GM18520 (cell line): ENCODE data around the gene ERG28.
"Not testable (repeated sequence)": the region's sequence is repeated elsewhere in the genome, so short reads cannot be mapped to it uniquely, and the experiment has no call there.

Experiments
- ATAC-seq: cut with Tn5 transposase; IDR thresholded peaks from one replicate; pipeline ENCODE4 v1.9.1; 2021; ENCODE audit not compliant: unreplicated experiment

ERG28 gene

DNA sequence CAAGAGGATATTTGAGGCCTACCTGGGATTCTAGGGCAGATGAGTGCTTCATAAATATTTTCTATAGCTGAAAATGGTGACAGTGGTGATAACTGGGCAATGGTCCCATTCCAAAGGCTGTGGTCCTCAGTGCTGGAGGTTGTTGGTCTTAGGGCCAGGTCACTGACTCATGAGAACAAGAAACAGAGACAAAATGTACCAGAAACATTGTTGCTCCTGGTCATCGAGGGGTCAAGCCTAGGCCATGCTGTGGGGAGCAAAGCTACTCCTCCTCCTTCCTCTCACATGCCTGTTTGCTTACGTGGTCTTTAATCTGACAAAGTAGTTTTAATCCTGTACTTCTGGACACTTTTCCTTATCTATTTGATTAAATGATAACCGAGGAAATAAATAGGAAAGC, 33.8 kb downstream of the ERG28 start:
- no peak for ATAC-seq

DNA sequence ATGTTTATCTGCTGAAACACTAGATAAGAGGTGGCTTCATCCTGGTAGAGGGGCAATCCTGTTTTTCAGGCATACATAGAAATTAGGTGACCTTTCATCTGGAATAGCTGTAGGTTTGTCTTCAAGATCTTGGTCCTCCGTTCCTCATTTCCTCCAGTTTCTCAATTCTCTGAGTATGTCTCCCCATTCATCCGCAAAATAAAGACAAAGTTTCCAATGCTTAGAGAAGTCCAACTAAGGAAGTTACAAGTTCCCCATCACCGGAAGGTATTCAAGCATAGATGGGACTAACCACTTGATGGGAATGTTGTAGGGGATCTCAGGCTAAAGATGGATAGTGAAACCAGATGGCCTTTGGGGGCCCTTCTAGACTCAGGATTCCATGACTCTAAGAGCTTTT, 34.3 kb downstream of the ERG28 start:
- no peak for ATAC-seq

DNA sequence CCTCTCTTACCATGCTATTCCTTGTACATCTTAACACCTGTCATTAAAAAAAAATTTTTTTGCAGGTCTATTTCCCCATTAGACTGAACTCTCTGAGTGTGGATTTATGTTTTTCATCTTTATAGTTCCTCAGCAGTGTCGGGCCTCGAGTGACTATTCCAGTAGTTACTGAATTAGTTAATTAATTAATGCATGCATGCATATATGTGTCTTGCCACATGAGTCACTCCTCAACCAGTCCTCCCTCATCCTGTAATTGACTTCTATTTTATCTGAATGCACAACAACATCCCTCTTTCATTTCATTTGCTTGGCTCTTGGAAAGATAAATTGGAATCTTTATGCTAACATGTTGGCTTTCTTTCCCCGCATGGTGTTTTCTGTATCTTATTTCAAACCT, 35.6 kb downstream of the ERG28 start:
- no peak for ATAC-seq

DNA sequence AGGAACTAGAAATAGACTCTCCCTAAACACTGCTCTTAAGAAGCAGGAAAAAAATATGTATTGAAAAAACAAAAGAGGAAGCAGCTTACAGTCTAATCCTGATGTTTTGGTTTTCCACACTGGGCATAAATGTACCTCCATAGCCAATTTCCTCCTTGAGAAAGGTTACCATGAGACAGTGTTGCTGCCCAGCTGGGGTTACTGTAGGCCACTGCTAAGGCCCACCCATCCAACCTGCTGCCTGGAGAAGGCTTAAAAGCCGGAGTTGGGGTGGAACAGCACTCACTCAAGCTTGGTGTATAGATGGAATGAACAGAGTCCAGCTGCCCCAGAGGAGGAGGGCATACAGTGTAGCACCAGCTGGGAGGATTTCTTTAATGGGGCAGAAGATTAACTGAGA, 41.1 kb downstream of the ERG28 start:
- no peak for ATAC-seq

DNA sequence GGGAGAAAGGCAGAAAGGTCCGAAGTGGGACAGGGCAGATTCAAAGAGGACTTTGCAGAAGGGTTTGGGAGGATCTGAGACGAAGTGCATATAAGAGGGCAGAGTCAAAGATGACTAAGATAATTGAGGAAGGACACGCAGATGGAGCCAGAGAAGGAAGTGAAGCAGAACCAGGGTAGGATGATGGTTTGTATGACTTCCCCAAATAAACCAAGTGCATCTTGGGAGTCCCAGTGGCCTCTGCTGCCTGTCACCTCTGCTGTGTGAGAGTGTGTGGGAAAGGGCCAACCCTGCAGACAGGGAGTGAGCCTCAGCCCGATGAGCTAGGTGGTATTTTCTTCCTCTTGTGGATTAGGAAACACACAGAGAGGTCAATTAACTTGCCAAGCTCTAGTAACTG, 45.5 kb downstream of the ERG28 start:
- ATAC-seq: no peak

DNA sequence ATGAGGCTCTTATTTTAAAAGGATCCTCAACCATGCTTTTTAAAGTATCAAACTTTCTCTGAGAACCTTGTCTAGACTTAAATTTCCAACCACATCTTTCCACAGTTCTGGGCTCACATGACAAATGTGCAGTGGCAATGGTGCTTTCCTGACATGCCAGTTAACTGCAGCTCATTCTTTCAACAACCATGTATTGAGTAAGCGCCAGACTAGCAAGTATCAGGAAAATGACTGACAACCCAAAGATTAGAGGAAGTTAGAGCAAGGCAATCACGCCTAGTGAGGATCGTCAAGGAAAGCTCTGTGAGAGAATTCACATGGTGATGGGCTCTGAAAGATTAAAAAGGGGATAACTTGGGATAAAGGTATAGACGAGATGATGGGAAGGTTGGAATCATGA, 46.5 kb downstream of the ERG28 start:
- ATAC-seq: no peak

DNA sequence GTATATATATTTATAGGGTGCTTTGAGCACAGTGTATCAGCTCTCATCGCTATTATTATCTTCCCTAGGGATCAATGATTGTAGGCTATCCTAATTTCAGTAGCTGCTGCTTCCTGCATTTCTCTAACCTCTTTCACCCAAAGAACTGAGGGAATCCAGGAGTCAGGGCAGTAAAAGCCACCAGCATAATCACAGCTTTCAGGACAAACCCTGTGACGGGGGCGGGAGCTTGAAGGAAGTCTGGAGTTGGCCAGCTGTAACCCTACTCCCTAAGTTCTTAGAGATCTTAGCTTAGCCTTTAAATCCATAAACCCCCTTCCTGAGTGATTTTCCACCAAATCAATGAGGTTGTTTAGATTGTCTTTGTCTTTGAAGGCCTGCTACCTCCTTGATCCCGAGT, 48.5 kb downstream of the ERG28 start:
- no peak for ATAC-seq

DNA sequence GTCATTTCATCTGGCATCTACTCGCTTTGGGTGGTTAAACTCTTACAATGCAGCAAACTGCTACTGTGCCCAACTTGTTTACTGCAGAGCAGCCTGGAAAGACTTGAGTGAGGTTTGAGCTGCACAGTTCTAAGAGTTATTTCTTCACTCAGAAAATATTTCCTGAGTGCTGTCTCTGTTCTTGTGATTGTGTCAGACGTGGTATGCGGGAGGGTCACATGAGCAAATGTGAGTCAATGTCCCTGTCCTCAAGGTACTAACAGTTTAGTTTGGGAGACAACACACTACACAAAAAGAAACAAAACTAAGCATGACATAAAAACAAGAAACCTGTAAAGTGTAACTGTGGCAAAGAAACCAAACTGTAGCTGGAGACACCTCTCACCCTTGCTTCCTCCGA, 49.8 kb downstream of the ERG28 start:
- ATAC-seq: no peak

DNA sequence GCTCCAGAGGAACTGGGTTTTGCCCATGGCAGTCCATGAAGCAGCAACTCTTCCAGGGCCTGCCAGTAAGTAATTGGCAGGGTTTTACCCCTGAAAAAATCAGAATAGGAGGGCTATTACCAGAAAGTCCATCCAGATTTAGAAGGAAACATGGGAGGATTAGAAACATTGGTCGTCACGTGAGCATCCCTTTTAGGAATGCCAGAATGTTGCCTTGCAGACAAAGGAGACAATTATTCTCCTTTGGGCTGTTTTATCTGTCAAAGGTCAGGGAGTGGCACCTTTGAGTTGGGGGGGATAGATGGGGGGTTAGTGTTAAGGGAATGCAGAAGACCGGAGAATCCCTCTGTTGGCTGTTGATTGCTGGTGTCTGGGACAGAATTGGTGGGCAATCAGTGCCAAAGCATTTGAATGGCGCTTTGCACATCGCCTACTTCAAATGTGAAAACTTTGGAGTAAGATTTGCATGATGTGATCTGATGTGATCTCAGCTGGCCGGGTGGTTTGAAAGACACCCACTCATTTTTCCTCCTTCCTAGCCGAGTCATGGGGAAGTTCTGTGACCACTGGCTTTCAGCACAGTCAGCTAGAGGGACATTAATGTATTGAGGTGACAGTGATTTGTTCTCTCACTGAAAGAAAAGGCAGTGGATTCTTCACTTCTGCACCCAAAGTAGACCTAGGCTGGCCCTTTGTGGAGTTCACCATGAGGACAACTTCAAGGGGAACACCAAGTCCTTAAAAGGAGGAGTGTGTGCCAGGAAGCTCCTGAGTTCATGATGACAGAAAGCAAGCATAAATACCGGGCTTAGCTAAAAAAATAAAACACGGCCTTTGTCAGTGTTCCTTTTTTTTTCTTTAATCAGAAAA, 50.8 kb downstream of the ERG28 start:
- ATAC-seq: no peak

DNA sequence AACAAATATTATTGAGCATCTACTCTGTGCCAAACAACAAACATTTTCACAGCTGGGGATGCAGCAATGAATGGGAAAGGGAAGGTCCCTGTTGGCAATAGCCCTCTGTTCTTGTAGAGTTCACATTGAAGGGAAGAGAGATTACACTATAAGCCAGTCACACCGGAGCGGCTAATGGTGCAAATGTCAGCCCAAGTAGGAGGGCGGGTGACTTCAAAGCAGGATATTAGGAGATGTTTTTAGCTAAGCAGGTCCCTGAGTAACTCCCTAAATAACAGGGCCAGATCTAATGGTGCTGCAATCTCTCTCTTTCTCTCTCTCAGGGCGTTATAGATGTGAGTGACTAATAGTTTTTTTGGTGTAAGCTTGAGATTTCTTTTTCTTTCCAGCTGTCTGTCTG, 51.6 kb downstream of the ERG28 start:
- no peak for ATAC-seq

DNA sequence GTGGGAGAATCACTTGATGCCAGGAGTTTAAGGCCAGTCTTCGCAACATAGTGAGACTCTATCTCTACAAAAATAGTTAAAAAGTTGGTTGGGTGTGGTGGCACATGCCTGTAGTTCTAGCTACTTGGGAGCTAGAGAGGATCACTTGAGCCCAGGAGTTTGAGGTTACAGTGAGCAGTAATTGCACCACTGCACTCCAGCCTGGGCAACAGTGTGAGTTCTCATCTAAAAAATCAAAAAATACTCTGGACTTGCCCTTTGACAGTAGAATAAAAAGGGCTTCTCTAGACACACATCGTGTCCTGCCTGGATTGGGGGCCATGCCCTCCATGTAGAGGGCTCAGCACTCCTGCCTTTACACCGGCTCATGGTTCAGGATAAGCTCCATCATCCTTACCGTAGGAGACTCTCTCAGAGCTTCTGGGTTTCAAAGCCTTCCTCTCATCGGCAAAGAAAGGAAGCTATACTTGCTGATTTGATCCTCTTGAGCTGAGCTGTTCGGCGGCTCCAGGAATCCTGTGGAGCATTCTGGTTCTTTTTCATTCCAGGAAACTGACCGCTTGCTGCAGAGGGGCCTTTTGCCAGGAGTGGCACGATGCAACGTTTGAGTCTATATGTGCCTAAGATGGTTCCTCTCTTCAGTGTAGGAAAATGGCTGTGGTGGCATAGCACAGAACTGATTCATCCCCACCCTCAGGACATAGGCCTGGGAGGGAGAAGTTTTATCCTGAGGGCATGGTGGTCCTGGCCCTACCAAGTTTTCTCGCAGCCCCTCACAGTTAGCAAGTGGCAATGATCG, 52.6 kb downstream of the ERG28 start:
- ATAC-seq: no peak

DNA sequence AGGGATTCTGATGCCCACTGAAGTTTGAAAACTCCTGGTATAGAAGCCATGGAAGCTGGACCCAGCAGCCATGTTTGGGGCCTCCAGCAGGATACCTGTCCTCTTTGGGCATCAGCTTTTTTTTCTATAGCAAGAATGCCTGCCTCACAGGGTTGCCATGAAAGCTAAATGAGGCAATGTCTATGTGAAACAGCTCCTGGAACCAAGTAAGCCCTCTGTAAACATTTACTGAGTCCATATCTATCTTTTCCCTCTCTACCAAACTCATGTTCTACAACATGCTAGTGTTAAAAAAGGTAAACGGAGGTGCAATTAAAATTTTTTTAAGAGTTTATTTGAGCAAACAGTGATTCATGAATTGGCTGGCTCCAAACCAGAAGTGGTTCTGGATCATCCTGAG, 53.6 kb downstream of the ERG28 start:
- no peak for ATAC-seq

DNA sequence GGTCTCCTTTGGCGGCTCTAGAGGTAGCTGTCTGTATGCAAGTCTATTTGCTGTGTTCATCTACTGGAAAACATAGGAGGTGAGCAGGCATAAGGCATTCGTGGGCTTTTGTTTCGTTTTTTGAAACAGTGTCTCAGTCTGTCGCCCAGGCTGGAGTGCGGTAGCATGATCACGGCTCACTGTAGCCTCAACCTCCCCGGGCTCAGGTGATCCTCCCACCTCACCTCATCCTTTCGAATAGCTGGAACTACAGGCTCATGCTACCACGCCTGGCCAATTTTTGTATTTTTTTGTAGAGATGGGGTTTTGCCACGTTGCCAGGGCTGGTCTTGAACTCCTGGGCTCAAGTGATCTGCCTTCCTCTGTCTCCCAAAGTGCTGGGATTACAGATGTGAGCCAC, 54.8 kb downstream of the ERG28 start:
- ATAC-seq: no peak

DNA sequence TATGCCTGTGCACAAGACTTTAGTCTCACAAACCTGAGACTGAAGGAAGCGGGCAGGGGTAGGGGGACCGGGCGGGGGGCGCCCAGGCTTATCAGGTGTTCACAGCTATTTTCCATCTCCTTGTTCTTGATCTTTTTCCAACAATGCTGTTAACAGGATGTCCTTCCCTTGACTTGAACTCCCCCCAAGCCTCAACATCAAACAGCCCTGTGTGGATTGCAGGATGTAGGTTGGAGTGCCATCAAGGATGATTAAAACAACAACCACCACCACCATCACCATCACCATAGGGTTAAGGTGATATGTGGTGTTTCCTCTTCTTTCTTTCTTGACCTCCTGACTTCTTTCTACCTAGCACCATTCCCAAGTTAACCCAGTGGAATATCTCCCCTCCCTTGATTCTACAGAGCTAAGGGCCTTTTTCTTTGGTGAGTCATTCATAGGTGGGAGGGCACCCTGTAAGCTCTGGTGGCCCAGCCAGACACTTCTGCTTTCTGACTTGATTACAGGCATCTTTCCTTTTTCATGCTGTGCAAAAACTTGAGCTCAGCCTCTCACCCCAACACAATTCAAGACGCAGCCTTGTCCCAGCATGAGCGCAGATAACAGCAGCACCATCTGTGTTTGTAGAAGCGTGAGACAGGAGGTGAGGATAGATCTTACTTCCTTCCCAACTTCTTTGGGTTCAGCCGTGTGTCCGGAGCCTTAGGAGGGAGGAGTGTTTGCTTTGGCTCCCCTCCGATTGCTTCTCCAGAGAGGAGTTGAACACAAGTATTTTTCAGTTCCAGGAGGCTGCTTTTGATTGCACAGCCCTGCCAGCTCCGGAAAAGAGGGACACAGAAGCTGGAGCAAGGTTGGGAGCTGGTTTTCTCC, 55.5 kb downstream of the ERG28 start:
- ATAC-seq: no peak

DNA sequence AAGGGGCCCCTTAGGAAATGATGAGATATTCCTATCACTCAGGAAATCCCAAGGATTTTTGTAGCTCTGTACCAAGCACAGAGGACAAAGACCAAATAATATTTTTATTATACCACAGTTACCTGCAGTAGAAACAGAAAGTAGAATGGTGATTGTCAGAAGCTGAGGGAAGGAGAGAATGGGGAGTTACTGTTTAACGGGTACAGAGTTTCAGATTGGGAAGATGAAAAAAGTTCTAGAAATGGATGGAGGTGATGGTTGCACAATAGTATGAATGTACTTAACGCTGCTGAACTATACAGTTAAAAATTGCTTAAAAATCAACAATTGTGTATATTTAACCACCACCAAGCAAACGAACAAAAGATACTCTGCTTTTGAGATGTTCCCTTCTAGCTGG, 58.2 kb downstream of the ERG28 start:
- ATAC-seq: no peak

DNA sequence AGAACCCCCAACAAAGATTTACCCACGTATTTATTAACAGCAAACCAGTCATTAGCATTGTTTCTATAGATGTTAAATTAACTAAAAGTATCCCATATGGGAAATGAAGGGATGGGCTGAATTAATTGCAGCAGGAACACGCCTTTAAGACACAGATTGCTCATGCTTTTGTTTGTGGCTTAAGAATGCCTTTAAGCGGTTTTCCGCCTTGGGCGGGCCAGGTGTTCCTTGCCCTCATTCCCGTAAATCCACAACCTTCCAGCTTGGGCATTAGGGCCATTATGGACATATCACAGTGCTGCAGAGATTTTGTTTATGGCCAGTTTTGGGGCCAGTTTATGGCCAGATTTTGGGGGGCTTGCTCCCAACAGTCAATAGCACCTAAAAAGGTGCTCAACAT, 59.6 kb downstream of the ERG28 start:
- ATAC-seq: not testable (repeated sequence)

DNA sequence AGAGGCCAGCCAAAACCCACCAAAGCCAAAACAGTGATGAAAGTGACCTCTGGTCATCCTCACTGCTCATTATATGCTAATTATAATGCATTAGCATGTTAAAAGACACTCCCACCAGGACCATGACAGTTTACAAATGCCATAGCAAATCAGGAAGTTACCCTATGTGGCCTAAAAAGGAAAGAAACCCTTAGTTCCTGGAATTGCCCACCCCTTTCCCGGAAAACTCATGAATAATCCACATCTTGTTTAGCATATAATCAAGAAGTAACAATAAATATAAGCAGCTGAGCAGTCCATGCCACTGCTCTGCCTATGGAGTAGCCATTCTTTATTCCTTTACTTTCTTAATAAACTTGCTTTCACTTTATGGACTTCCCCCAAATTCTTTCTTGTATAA, 60.6 kb downstream of the ERG28 start:
- ATAC-seq: not testable (repeated sequence)
